Lower lobe of right lung (tissue), 2 donors: Measurements from ENCODE around the gene PSKH1. TPM values are rescaled to one million over a fixed set of nuclear protein-coding genes. Genes with fewer than 3 reads are reported as not detected.
"Not testable (repeated sequence)": the region's sequence is repeated elsewhere in the genome, so short reads cannot be mapped to it uniquely, and the experiment has no call there.

Experiments used
- ATAC-seq, 2 donors: fragments of 200-7000 bp; cut with Tn5 transposase; one replicate each; pipeline ENCODE4 v1.9.1; 2020 to 2022; ENCODE audit warnings: mild to moderate bottlenecking in 2 of 2, moderate library complexity in 2 of 2
- DNase-seq: peaks from one replicate; pipeline ENCODE4 v3.0.0-alpha.2; 2020
- H3K27ac ChIP-seq: fragments of 200-600 bp; one replicate; pipeline ENCODE4 v1.8.0; 2022
- H3K27me3 ChIP-seq: fragments of 200-600 bp; one replicate; pipeline ENCODE4 v1.8.0; 2022; ENCODE audit warnings: low read depth
- H3K36me3 ChIP-seq: fragments of 200-600 bp; one replicate; pipeline ENCODE4 v1.8.0; 2022; ENCODE audit warnings: mild to moderate bottlenecking
- H3K4me1 ChIP-seq: fragments of 200-600 bp; one replicate; pipeline ENCODE4 v1.8.0; 2022
- H3K4me3 ChIP-seq: fragments of 200-600 bp; one replicate; pipeline ENCODE4 v1.8.0; 2022; ENCODE audit warnings: mild to moderate bottlenecking
- H3K9me3 ChIP-seq: fragments of 200-600 bp; one replicate; pipeline ENCODE4 v1.8.0; 2022
- intact Hi-C: fragments of 100-400 bp; cut with DNase I; formaldehyde crosslinking; loops from one replicate; pipeline ENCODE4 v1.11.0; 2022
- total RNA-seq: library from RNA; stranded (reverse); fragmentation: NEBNext Ultra II Directional; extraction: Animal tissue kit (Norgen Biotek cat#: 25700); gene quantifications from one replicate; pipeline ENCODE4 v1.2.1, GENCODE V29; 2021
- TF ChIP-seq, protein P1 (sequence below): fragments of 200-600 bp; IDR thresholded peaks from one replicate; pipeline ENCODE4 v1.8.0; 2022; ENCODE audit warnings: antibody characterized with exemption, mild to moderate bottlenecking
- donor health status: DM: no; HTN: yes; CAD: no; lungs with severe emphysema.

Gene PSKH1
- total RNA-seq, 1 donor from 2014 or later, result 28.3 TPM

- intact Hi-C loops, result no loop called here
- no peak for DNase-seq
These were observed 44.0 kb downstream of the PSKH1 start for GRCh38 chr16:67936880-67937605.

DNA sequence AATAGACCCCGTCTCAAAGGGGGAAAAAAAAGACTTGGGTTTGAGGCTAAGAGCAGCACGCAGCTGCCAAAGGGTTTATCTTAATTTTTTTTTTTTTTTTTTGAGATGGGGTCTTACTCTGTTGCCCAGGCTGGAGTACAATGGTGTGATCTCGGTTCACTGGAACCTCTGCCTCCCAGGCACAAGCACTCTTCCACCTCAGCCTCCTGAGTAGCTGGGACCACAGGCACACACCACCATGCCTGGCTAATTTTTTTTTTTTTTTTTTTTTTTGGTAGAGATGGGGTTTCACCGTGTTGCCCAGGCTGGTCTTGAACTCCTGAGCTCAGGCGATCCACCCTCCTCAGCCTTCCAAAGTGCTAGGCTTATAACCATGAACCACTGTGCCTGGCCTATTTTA is 44.7 kb downstream of the PSKH1 start:
- H3K4me1 ChIP-seq, result peaks cover 25% of the 10 kb centered on the region
- H3K9me3 ChIP-seq, ATAC-seq, H3K4me3 ChIP-seq, DNase-seq, H3K27me3 ChIP-seq, intact Hi-C loops: not testable (repeated sequence)
- peak overlapping the region; percentile 97 for H3K27ac ChIP-seq
- H3K36me3 ChIP-seq, result peaks cover 50% of the 10 kb centered on the region

More at GRCh38 chr16:67936880-67937605, 44.0 kb downstream of the PSKH1 start:
- Histone ChIP-seq H3K4me1 (peaks cover 25% of the 10 kb centered on the region), H3K4me3 (peak overlapping the region; percentile 97), H3K27me3 (no peaks in the 10 kb centered on the region), H3K9me3 (no peaks in the 10 kb centered on the region), H3K36me3 (peaks cover 50% of the 10 kb centered on the region), H3K27ac (peak overlapping the region; percentile 97)
- ATAC-seq, result peak in 1 of 2 donors; percentile 69
- TF ChIP-seq, protein P1, sequence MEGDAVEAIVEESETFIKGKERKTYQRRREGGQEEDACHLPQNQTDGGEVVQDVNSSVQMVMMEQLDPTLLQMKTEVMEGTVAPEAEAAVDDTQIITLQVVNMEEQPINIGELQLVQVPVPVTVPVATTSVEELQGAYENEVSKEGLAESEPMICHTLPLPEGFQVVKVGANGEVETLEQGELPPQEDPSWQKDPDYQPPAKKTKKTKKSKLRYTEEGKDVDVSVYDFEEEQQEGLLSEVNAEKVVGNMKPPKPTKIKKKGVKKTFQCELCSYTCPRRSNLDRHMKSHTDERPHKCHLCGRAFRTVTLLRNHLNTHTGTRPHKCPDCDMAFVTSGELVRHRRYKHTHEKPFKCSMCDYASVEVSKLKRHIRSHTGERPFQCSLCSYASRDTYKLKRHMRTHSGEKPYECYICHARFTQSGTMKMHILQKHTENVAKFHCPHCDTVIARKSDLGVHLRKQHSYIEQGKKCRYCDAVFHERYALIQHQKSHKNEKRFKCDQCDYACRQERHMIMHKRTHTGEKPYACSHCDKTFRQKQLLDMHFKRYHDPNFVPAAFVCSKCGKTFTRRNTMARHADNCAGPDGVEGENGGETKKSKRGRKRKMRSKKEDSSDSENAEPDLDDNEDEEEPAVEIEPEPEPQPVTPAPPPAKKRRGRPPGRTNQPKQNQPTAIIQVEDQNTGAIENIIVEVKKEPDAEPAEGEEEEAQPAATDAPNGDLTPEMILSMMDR, result no peak

DNA sequence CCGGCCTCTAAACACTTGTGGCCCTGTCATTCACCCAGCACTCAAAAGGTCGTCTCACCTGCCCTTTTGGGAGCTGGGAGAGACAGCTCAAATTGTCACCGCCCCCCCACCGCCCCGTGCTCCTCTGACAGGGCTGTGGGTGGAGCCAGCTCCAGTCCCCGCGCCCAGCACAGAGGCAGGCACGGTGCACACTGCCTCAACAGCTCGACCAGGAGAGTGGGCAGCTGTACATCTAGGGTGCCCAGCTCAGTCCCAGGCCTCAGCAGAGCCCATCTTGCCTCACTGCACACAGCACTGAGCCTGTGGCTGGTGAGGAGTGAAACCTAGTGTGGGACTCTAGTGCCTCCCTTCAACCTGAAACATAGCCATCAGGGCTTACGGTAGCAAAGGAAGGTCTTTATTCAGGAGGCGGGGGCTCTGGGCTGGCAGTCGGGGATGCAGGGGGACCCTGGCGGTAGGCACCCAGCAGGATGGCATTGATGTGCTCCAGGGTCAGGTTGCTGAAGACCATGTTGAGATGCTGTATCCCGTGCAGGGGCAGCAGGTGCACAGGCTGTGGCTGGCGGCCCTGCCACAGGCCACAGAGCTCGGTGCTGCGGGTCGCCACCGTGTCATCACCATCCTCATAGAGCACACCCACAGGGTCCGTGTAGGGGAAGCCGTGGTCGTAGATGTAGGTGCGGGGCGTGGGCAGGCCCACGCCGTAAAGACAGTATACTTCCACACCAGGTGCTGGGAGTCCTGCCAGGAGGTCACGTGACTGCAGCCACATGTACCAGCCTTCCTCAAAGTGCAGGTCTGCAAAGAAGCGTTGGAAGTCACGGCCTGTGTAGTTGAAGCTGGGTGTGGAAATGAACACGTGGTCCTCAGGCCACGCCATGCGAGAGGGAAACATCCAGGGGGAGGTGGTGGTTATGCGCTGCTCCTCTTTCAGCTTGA is 46.7 kb downstream of the PSKH1 start:
- no peak overlapping the region for H3K27ac ChIP-seq
- DNase-seq (no peak), ATAC-seq (no peak)
- H3K36me3 ChIP-seq, result peaks cover 54% of the 10 kb centered on the region
- no peaks in the 10 kb centered on the region for H3K9me3 ChIP-seq
- H3K4me1 ChIP-seq, result peaks cover 32% of the 10 kb centered on the region
- intact Hi-C loops, result no loop called here
- H3K4me3 ChIP-seq, result no peak overlapping the region
- no peaks in the 10 kb centered on the region for H3K27me3 ChIP-seq
- TF ChIP-seq, protein P1, result no peak

GRCh38 chr16:67940446-67941089 is 47.5 kb downstream of the PSKH1 start:
- Histone ChIP-seq H3K4me1 (peaks cover 25% of the 10 kb centered on the region), H3K27ac (no peak overlapping the region), H3K36me3 (peaks cover 57% of the 10 kb centered on the region), H3K4me3 (no peak overlapping the region), H3K27me3 (no peaks in the 10 kb centered on the region), H3K9me3 (no peaks in the 10 kb centered on the region)
- ATAC-seq, result no peak
- DNase-seq, result no peak
- intact Hi-C loops, result no loop called here
- TF ChIP-seq, protein P1, result no peak

DNA sequence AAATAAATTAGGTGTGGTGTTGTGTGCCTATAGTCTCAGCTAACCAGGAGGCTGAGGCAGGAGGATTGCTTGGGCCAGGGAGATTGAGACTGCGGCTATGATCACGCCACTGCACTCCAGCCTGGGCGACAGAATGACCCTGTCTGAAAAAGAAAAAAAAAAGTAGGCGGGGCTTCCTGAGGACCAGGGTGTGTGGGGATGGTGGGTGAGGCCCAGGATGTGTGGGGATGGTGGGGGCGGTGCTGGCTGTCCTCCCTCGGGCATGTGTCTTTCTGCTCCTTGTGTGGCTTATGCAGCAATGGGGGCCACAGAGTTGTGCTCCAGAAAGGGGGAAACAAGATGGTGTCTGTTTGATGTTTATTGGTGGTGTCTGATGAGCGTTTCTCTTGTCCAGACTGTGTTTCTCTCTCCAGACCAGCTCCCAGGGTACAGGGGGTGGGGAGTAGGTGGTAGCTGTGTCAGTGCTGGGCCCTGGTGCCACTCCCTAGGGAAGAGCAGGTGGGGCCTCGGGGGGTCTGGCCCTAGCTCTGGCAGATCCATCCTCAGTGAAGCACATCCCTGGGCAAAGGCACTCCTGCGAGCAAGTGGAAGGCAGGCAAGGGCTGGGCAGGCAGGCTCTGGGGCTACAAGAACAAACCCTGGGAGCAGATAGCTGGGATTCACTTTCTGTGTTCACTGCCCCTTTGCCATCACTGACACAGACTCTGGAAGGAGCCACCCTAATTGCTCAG is 48.6 kb downstream of the PSKH1 start:
- Histone ChIP-seq H3K4me3 (no peak overlapping the region), H3K27ac (no peak overlapping the region), H3K9me3 (no peaks in the 10 kb centered on the region), H3K4me1 (peaks cover 25% of the 10 kb centered on the region), H3K27me3 (no peaks in the 10 kb centered on the region), H3K36me3 (peaks cover 68% of the 10 kb centered on the region)
- no peak for DNase-seq
- intact Hi-C loops, result no loop called here
- ATAC-seq, result no peak
- TF ChIP-seq, protein P1, result no peak
